Suppressor macrophage (primary cell): ENCODE measurements around the gene GHR.

Source experiments
- DNase-seq, 4 experiments: peaks; one replicate each; pipeline ENCODE4 v3.0.0-alpha.2; 2020 to 2022

The GHR gene

GRCh38 chr5:42518595-42519221 is 95.5 kb downstream of the GHR start:
- DNase-seq = no peak

- DNase-seq = no peak
Measured at GRCh38 chr5:42520203-42520602, 97.0 kb downstream of the GHR start.

- no peak for DNase-seq
Measured at GRCh38 chr5:42520957-42521356, 97.7 kb downstream of the GHR start.

- no peak for DNase-seq
Measured at GRCh38 chr5:42521406-42521805, 98.2 kb downstream of the GHR start.

GRCh38 chr5:42522783-42523182 is 99.5 kb downstream of the GHR start:
- DNase-seq = peak in 1 of 4 experiments; percentile 1

GRCh38 chr5:42526179-42526578 is 102.9 kb downstream of the GHR start:
- DNase-seq = no peak

GRCh38 chr5:42531611-42532010 is 108.4 kb downstream of the GHR start:
- no peak for DNase-seq

- DNase-seq = no peak
Measured at GRCh38 chr5:42542106-42542505, 118.9 kb downstream of the GHR start.

GRCh38 chr5:42543774-42544173 is 120.5 kb downstream of the GHR start:
- no peak for DNase-seq

GRCh38 chr5:42545038-42545437 is 121.8 kb downstream of the GHR start:
- no peak for DNase-seq

GRCh38 chr5:42547141-42547540 is 123.9 kb downstream of the GHR start:
- DNase-seq = no peak

- no peak for DNase-seq
Measured at GRCh38 chr5:42547894-42548293, 124.7 kb downstream of the GHR start.

GRCh38 chr5:42552597-42552996 is 129.4 kb downstream of the GHR start:
- no peak for DNase-seq

- DNase-seq = no peak
Measured at GRCh38 chr5:42553461-42553860, 130.2 kb downstream of the GHR start.

GRCh38 chr5:42555010-42555409 is 131.8 kb downstream of the GHR start:
- DNase-seq = no peak

- DNase-seq = no peak
Measured at GRCh38 chr5:42555797-42556196, 132.6 kb downstream of the GHR start.

GRCh38 chr5:42557689-42558088 is 134.4 kb downstream of the GHR start:
- no peak for DNase-seq

GRCh38 chr5:42561656-42562055 is 138.4 kb downstream of the GHR start:
- no peak for DNase-seq

GRCh38 chr5:42564689-42565356 is 141.6 kb downstream of the GHR start:
- DNase-seq = no peak

- DNase-seq = no peak
Measured at GRCh38 chr5:42566652-42567295, 143.5 kb downstream of the GHR start.

GRCh38 chr5:42569325-42569724 is 146.1 kb downstream of the GHR start:
- DNase-seq = no peak

- DNase-seq = no peak
Measured at GRCh38 chr5:42569953-42570548, 146.8 kb downstream of the GHR start.
